Measurements from ENCODE around the gene APC2. TPM values are rescaled to one million over a fixed set of nuclear protein-coding genes. Genes with fewer than 3 reads are reported as not detected.

APC2 gene
- total RNA-seq: under 1 TPM; under 0.01 to 0.05 TPM
- under 1 TPM; 0.01 to 0.06 TPM for polyA plus RNA-seq

DNA sequence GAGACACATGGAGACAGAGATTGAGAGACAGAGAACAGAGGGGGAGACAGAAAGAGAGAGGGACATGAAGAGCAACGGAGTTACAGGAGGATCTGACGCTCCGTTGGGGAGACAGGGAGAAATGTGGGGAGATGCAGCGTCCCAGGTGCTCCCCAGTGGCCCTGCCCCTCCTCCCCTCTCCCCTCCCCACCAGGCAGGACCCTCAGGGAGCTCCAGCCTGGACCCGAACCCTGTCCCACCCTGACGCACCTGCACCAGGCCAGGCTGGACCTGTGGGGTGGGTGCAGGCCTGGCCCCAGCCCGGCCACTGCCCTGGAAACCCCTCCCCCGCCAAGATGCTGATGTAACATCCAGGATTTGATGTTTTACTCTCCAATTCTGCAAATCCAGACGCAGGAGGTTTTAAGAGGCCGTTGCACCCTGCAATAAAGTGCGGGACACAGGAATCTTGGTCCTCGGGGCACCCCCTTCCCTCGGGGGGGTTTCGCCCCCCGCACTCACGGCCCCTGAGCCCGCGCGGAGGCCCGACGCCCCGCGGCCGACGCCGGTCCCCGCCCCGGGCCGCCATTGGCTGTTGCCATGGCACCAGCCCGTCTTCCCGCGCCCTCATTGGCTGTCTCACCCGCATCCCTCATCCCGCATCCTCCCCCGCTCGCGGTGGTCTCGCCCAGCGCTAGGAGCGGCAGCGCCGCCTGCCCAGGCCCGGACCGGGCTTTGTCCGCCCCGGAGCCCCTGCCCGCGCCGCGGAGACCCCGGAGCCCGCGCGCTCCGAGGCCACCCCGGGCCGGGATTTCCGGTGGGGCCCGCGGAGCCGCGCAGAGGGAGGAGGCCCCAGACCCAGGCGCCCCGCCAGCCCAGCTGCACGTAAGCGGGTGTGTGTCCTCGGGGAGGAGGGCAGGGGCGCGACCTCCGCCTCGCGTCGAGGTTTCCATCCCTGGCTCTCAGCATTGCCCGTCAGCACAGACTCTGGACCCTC is at the start of gene APC2:
APC2 (plus strand) TSS at position 655 of the 976 bp plus-strand sequence. CDS start 2,881 bp downstream, outside the sequence.
- Histone ChIP-seq H3K9ac (ENCODE audit: low read depth in 1 of 2, low read length in 2 of 2) (no peak within 1 kb of the TSS), H3K27ac (ENCODE audit: low read depth in 1 of 2, low read length in 2 of 2) (no peak within 1 kb of the TSS), H3K36me3 (ENCODE audit: control insufficient read depth in 4 of 4, insufficient read depth in 3 of 4, low read depth in 1 of 4, low read length in 3 of 4) (no peaks in the 10 kb centered on the region), H3K9me3 (ENCODE audit: control insufficient read depth in 4 of 4, low read length in 3 of 4) (no peaks in the 10 kb centered on the region), H3K27me3 (ENCODE audit: control insufficient read depth in 4 of 4, insufficient read depth in 4 of 4, low read length in 3 of 4) (peaks cover 11 to 26% (median 19%) of the 10 kb centered on the region in 4 donors), H3K4me1 (ENCODE audit: control insufficient read depth in 4 of 4, insufficient read depth in 4 of 4, low read length in 3 of 4) (peaks cover 3 to 26% (median 12%) of the 10 kb centered on the region in 4 donors), H3K4me3 (ENCODE audit: low read depth in 1 of 3, low read length in 3 of 3) (no peak within 1 kb of the TSS)
- no peak for DNase-seq (ENCODE audit: low spot score)
- WGBS: 8% methylated on average over 74 of the region's 74 CpGs
- TF ChIP-seq FOXA2 (IDR thresholded peaks at IDR 0.05): no peak

GRCh38 chr19:1400281-1401137 is 49.4 kb upstream of the APC2 start:
- Histone ChIP-seq H3K9ac (ENCODE audit: low read depth in 1 of 2, low read length in 2 of 2) (peak overlapping the region; percentile 64 to 70), H3K36me3 (ENCODE audit: control insufficient read depth in 4 of 4, insufficient read depth in 3 of 4, low read depth in 1 of 4, low read length in 3 of 4) (peaks cover 0 to 6% (median 2%) of the 10 kb centered on the region in 4 donors), H3K27me3 (ENCODE audit: control insufficient read depth in 4 of 4, insufficient read depth in 4 of 4, low read length in 3 of 4) (no peaks in the 10 kb centered on the region), H3K4me3 (ENCODE audit: low read depth in 1 of 3, low read length in 3 of 3) (peak overlapping the region; percentile 51 to 94 (median 72)), H3K9me3 (ENCODE audit: control insufficient read depth in 4 of 4, low read length in 3 of 4) (no peaks in the 10 kb centered on the region), H3K27ac (ENCODE audit: low read depth in 1 of 2, low read length in 2 of 2) (peak overlapping the region; percentile 73 to 93), H3K4me1 (ENCODE audit: control insufficient read depth in 4 of 4, insufficient read depth in 4 of 4, low read length in 3 of 4) (peaks cover 23 to 54% (median 41%) of the 10 kb centered on the region in 4 donors)
- 8% methylated on average over 36 of the region's 36 CpGs for WGBS
- TF ChIP-seq HNF4A (conservative IDR thresholded peaks at IDR 0.05) (peak; percentile 96 to 98), SP1 (IDR thresholded peaks at IDR 0.05) (peak; percentile 96), YY1 (IDR thresholded peaks at IDR 0.05) (peak; percentile 71), RXRA (IDR thresholded peaks at IDR 0.05) (peak; percentile 82 to 96), ZBTB33 (IDR thresholded peaks at IDR 0.05) (peak; percentile 87), GABPA (IDR thresholded peaks at IDR 0.05 in 1 of 2, conservative IDR thresholded peaks at IDR 0.05 in 1 of 2) (peak in 1 of 2 donors; percentile 55), MAX (IDR thresholded peaks at IDR 0.05) (peak; percentile 98), RAD21 (IDR thresholded peaks at IDR 0.05) (peak; percentile 50 to 55), FOXA2 (IDR thresholded peaks at IDR 0.05) (peak; percentile 68), NR2F2 (IDR thresholded peaks at IDR 0.05) (peak; percentile 53), HNF4G (IDR thresholded peaks at IDR 0.05) (peak; percentile 92), JUND (IDR thresholded peaks at IDR 0.05) (peak; percentile 90 to 98), TAF1 (conservative IDR thresholded peaks at IDR 0.05) (no peak), EGR1 (IDR thresholded peaks at IDR 0.05; ENCODE audit: low read depth in 2 of 2) (peak; percentile 80 to 95), FOXA1 (IDR thresholded peaks at IDR 0.05) (peak; percentile 14)
- TF ChIP-seq, protein P1, sequence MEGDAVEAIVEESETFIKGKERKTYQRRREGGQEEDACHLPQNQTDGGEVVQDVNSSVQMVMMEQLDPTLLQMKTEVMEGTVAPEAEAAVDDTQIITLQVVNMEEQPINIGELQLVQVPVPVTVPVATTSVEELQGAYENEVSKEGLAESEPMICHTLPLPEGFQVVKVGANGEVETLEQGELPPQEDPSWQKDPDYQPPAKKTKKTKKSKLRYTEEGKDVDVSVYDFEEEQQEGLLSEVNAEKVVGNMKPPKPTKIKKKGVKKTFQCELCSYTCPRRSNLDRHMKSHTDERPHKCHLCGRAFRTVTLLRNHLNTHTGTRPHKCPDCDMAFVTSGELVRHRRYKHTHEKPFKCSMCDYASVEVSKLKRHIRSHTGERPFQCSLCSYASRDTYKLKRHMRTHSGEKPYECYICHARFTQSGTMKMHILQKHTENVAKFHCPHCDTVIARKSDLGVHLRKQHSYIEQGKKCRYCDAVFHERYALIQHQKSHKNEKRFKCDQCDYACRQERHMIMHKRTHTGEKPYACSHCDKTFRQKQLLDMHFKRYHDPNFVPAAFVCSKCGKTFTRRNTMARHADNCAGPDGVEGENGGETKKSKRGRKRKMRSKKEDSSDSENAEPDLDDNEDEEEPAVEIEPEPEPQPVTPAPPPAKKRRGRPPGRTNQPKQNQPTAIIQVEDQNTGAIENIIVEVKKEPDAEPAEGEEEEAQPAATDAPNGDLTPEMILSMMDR (IDR thresholded peaks at IDR 0.05; ENCODE audit: low read depth, low read length, missing input control): no peak
- TF ChIP-seq, protein P2, sequence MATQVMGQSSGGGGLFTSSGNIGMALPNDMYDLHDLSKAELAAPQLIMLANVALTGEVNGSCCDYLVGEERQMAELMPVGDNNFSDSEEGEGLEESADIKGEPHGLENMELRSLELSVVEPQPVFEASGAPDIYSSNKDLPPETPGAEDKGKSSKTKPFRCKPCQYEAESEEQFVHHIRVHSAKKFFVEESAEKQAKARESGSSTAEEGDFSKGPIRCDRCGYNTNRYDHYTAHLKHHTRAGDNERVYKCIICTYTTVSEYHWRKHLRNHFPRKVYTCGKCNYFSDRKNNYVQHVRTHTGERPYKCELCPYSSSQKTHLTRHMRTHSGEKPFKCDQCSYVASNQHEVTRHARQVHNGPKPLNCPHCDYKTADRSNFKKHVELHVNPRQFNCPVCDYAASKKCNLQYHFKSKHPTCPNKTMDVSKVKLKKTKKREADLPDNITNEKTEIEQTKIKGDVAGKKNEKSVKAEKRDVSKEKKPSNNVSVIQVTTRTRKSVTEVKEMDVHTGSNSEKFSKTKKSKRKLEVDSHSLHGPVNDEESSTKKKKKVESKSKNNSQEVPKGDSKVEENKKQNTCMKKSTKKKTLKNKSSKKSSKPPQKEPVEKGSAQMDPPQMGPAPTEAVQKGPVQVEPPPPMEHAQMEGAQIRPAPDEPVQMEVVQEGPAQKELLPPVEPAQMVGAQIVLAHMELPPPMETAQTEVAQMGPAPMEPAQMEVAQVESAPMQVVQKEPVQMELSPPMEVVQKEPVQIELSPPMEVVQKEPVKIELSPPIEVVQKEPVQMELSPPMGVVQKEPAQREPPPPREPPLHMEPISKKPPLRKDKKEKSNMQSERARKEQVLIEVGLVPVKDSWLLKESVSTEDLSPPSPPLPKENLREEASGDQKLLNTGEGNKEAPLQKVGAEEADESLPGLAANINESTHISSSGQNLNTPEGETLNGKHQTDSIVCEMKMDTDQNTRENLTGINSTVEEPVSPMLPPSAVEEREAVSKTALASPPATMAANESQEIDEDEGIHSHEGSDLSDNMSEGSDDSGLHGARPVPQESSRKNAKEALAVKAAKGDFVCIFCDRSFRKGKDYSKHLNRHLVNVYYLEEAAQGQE (IDR thresholded peaks at IDR 0.05): peak; percentile 83
- TF ChIP-seq, protein P3, sequence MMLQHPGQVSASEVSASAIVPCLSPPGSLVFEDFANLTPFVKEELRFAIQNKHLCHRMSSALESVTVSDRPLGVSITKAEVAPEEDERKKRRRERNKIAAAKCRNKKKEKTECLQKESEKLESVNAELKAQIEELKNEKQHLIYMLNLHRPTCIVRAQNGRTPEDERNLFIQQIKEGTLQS (IDR thresholded peaks at IDR 0.05): peak; percentile 91
- DNase-seq (ENCODE audit: low spot score): peak; percentile 66
